SIG-M5 (cell line): ENCODE results near the gene CHIC2.
"Not testable (repeated sequence)": the region's sequence is repeated elsewhere in the genome, so short reads cannot be mapped to it uniquely, and the experiment has no call there.

Source experiments
- DNase-seq: peaks from one replicate; lab custom pipeline; 2025; lab: John Stamatoyannopoulos, UW

The CHIC2 gene

GRCh38 chr4:54064317-54065111 is at the start of gene CHIC2:
Gene CHIC2 (minus strand): TSS chr4:54064605. CDS start chr4:54064300, 305 bp downstream.
- peak; percentile 54 for DNase-seq

DNA sequence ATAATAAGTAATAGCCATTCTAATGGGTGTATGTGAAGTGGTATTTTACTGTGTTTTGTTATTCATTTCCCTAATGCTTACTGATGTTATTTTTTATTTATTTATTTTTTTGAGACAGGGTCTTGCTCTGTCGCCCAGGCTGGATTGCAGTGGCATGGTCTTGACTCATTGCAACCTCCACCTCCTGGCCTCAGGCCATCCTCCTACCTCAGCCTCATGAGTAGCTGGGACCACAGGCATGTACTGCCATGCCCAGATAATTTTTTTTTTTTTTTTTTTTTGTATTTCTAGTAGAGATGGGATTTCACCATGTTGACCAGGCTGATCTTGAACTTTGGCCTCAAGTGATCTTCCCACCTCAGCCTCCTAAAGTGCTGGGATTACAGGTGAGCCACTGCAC is 48.8 kb upstream of the CHIC2 start:
- not testable (repeated sequence) for DNase-seq

GRCh38 chr4:54110019-54110416 is 45.6 kb upstream of the CHIC2 start:
- DNase-seq: no peak

GRCh38 chr4:54109241-54110018 is 45.0 kb upstream of the CHIC2 start:
- DNase-seq: no peak

DNA sequence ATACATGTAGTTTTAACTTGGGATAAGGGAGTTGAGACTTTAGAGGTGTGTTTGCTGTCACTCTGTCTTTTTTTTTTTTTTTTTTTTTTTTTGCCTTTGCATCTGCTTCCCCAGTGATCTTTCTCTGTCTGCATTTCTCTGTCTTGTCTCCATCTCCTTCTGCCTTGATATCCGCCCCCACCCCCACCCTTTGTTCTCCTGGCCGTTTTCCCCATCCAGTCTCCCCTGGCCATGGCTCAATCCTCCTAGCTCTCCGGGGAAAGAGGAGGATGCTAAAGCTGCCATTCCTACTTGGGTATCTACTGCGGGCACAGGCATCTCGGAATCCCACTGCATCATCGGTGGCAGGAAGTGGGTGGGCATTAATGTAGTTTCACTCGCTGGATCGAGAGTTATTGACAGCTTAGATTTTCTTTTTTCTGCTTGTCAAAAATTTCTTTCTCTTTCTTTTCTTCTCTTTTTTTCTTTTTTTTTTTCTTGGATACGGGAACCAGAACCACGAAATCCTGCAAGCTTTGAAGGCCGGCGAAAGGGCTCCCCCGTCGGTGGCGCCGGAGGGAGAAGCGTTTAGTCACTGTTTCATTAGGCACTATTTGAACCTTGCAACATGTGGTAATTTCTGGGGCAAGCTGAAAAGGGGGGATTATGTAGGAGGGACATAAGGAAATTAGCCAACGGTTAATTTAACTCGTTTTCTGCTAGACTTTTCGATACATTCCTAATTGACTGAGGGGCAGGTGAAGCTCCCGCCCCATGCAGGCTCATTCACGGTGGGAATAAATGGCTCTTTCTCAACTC is 43.7 kb upstream of the CHIC2 start:
- no peak for DNase-seq

DNA sequence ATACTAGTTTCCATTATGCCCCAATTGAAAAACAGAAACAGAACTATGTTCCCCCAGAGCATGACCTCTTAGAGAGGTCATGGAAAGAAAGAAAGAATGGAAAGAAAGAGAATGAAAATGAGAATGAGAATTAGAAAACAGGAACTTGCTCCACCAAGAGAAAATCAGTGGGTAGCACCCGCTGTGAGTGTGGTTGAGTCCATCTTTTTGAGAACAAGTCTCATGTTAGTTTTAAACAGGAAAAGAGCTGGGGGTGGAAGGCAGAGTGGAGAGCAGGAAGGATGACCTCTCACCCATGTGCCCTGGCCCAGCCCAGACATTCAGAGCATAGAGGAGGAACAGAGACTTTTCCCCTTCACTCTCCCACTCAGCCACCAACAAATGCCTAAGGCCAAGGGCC is 40.5 kb upstream of the CHIC2 start:
- no peak for DNase-seq

- no peak for DNase-seq
Measured at GRCh38 chr4:54103190-54103574, 38.8 kb upstream of the CHIC2 start.

- DNase-seq: no peak
Measured at GRCh38 chr4:54102531-54103106, 38.2 kb upstream of the CHIC2 start.

DNA sequence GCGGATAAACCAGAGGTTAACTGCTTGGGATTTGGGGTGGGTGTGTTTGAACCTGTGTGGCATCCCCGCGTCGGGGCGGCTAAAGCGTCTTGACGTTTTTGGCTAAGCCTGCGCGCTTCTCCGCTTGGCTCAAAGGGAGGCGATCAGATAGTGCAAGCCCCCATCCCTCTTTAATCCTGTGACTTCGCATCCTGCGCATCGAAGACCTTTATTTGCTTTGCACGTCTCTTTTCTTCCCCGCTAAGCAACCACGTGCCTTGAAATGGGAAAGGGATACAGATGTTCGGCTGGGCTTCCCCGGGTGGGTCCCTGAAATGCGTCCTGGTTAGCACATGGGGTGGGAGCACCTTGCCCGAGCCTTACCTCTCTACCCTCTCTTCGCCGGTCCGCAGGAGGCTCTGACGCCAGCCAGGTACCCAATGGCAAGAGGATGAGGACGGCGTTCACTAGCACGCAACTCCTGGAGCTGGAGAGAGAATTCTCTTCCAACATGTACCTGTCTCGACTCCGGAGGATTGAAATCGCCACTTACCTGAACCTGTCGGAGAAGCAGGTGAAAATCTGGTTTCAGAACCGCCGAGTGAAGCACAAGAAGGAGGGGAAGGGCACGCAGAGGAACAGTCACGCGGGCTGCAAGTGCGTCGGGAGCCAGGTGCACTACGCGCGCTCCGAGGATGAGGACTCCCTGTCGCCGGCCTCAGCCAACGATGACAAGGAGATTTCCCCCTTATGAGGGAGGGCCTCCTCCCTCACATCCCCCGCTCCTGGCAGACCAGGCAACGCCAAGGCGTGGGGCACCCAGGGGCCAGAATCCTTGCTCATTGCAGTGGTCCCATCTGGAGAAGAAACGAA is 37.0 kb upstream of the CHIC2 start:
- no peak for DNase-seq

DNA sequence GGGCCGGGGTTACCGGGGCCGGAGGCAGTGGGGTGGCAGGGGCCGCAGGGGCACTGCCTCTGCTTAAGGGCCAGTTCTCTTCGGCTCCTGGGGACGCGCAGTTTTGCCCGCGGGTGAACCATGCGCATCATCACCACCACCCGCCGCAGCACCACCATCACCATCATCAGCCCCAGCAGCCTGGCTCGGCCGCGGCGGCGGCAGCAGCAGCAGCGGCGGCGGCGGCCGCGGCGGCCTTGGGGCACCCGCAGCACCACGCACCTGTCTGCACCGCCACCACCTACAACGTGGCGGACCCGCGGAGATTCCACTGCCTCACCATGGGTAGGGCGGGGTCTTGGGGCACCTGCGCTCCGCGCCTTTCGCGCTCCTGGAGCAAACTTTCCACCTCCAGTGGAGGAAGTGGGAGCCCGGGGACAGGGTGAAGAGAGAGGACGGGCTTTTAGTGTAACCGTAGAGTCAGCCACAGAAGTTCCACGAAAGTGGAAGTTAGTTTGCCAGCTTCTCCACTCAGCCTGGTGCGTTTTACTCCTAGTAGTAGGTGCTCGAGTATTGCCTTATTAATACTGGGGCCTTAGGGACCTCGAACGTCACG is 36.3 kb upstream of the CHIC2 start:
- no peak for DNase-seq

DNA sequence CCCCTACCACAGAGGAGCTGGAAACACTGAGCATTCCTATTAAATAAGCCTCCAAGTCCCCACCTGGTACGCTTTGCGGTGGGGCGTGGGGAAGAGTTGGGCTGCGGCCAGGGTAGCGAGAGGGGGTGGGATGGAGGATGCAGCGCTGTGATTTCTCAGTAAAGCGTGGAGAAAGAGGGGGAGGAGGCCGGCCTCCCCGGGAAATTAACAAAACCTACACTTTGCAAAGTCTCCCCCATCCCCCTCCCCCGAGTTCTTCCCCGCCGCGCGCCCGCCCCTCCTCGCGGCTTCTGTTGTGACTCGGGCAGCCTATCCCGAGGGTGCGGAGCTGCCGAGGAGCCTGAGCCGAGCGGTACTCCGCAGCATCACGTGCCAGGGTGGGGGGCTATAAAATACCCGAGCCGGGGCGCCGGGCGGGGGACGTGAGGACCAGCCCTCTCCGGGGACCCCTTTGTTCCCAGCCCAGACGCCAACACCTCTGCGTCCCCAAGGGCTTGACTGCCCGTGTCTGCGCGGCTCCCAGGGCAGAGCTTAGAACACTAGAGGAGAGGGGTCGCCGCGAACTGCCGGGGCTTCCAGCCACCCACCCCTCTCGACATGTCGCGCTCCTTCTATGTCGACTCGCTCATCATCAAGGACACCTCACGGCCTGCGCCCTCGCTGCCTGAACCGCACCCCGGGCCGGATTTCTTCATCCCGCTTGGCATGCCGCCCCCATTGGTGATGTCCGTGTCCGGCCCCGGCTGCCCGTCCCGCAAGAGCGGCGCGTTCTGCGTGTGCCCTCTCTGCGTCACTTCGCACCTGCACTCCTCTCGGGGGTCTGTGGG is 35.6 kb upstream of the CHIC2 start, which contains the start of gene GSX2:
Gene GSX2, plus strand, starts transcription at position 416 of the 827 bp plus-strand sequence. Its CDS starts 182 bp downstream, at position 598.
- DNase-seq: no peak

DNA sequence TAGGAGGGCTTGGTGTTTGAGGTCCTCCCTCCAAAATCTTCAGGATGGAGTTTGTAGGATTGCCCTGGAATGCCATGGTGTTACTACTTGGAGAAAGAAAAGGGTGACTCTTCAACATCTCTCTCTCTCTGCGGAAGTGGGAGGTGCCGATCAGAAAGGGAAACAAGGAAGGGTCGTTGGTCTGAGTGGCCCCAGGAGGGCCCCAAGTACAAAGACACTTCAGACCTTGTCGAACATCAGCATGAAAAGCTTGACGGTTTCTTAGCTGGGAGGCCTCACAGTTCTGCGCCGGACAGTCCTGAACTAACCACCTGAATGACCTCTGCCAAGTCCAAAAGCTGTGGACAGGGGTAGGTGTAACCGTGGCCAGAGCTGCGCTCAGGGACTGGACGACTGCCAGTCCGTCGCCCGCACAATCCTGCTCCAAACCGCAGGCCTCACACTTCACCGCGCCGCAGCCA is 34.9 kb upstream of the CHIC2 start:
- no peak for DNase-seq

DNA sequence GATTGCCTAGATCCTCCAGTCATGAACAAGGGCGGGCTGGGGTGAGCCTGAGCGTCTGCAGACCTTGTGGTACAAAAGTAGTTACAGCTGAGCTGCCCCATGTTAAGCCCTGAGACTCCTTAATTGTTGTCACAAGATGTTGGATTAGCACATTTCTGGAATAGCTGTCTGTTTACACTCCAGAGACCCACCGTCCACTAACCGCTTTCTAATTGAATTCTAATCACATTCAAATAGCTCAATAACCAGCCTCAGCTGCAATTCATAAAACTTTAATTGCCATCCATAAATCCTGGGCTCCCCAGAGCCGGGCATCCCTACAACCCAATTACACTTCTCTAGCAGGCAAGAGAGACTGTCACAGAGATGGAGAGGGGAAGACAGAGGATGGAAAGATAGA is 34.0 kb upstream of the CHIC2 start:
- DNase-seq: no peak

GRCh38 chr4:54097152-54097551 is 32.7 kb upstream of the CHIC2 start:
- no peak for DNase-seq

GRCh38 chr4:54096295-54096962 is 32.0 kb upstream of the CHIC2 start:
- no peak for DNase-seq

DNA sequence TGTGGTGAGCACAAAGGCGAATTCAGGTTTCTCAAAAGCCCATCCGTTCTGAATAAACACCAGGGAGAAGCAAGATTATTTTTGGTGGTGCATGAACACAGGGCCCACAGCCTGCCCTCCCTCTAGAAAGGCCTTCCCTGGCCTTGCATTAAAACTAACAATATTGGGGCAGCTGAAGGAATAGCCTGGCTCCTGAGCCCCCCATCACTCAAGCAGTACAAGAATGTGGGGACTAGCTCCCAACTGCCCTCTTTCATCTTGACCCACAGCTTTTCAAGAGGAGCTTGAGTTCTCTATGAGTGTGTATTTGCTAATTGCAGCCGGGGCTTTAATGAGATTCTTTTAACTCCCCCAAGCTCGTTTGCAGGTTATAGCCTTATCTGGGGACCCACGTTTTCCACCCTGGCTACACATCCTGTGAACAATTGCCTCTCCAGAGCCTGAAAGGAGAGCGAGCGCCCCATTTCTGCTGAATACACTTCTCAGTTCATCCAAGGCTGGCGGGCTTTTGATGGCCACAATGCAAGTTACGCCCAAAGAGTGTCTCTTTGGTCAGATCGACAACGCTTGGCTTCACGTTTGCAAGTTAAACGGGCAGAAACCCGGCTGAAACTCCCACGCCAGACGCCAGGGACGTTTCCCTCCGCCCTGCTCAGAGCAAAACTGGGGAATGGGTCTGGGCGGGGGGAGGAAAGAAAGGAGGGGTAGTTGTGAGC is 30.9 kb upstream of the CHIC2 start:
- DNase-seq: no peak

DNA sequence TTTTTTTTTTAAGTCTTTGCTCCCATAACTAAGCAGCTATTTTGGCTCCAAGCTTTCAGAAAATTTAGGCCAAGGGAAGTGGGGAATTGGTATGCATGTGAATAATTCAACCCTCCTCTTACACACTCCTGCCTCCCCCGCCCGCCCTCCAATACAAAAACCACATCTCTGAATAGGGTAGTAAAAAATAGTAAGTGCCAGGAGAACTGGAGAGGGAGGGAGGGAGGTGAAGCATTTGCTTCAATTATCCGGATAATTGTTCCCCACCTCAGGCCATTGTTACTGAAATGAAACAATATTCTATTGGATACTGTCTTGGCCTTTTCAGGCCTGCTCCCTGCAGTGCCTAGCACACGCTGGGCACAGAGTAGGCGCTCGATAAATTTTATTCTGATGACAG is 30.0 kb upstream of the CHIC2 start:
- no peak for DNase-seq
